PFSK-1 (cell line): ENCODE results near the gene ATP2A1.

ENCODE experiments used
- FOXP2 ChIP-seq: optimal IDR thresholded peaks from 2 replicates; pipeline ENCODE3; 2011; ENCODE audit warnings: borderline replicate concordance, control low read depth, inconsistent platforms; ENCODE audit not compliant: insufficient read depth; ENCODE audit errors: extremely low read length, extremely low read depth
- POLR2AphosphoS5 ChIP-seq: IDR thresholded peaks from 2 replicates; pipeline ENCODE4 v1.6.1; 2012; ENCODE audit warnings: low read depth, mild to moderate bottlenecking, control low read depth, low read length, moderate library complexity
- REST ChIP-seq, 2 experiments: IDR thresholded peaks; 2 replicates each; pipeline versions ENCODE4 v1.6.1 to v1.8.0; 2011 to 2012; ENCODE audit warnings: low read depth in 2 of 2, low read length in 2 of 2, control low read depth in 1 of 2, inconsistent platforms in 1 of 2, mild to moderate bottlenecking in 1 of 2, moderate library complexity in 1 of 2; ENCODE audit not compliant: insufficient read depth in 1 of 2
- SIN3A ChIP-seq: IDR thresholded peaks from 2 replicates; pipeline ENCODE4 v1.6.1; 2012; ENCODE audit warnings: mild to moderate bottlenecking, low read length, moderate library complexity, borderline replicate concordance; ENCODE audit not compliant: insufficient read depth
- TAF1 ChIP-seq: IDR thresholded peaks from 2 replicates; pipeline ENCODE4 v1.6.1; 2012; ENCODE audit warnings: low read length, control low read depth, borderline replicate concordance; ENCODE audit not compliant: insufficient read depth

The ATP2A1 gene

GRCh38 chr16:28880589-28880915 lies 2.3 kb downstream of the ATP2A1 start:
- TF ChIP-seq FOXP2, result no peak
- TF ChIP-seq TAF1, result no peak
- TF ChIP-seq SIN3A, result no peak
- TF ChIP-seq REST (IDR thresholded peaks at IDR 0.05; ENCODE audit: insufficient read depth in 1 of 2, low read depth in 2 of 2, low read length in 2 of 2), result no peak
- no peak for TF ChIP-seq POLR2AphosphoS5

- no peak for TF ChIP-seq SIN3A
- TF ChIP-seq POLR2AphosphoS5, result no peak
- no peak for TF ChIP-seq FOXP2
- TF ChIP-seq TAF1, result no peak
- no peak for TF ChIP-seq REST (IDR thresholded peaks at IDR 0.05; ENCODE audit: insufficient read depth in 1 of 2, low read depth in 2 of 2, low read length in 2 of 2)
These were observed 2.7 kb downstream of the ATP2A1 start for GRCh38 chr16:28880955-28881354.

- TF ChIP-seq TAF1, result no peak
- TF ChIP-seq SIN3A, result no peak
- TF ChIP-seq REST (IDR thresholded peaks at IDR 0.05; ENCODE audit: insufficient read depth in 1 of 2, low read depth in 2 of 2, low read length in 2 of 2), result no peak
- no peak for TF ChIP-seq POLR2AphosphoS5
These were observed 4.4 kb downstream of the ATP2A1 start for GRCh38 chr16:28882551-28883160.

- TF ChIP-seq SIN3A (no peak), TAF1 (no peak), FOXP2 (no peak), REST (IDR thresholded peaks at IDR 0.05; ENCODE audit: insufficient read depth in 1 of 2, low read depth in 2 of 2, low read length in 2 of 2) (no peak), POLR2AphosphoS5 (no peak)
These were observed 5.1 kb downstream of the ATP2A1 start for GRCh38 chr16:28883221-28883996.

GRCh38 chr16:28884045-28884444 lies 5.8 kb downstream of the ATP2A1 start:
- no peak for TF ChIP-seq TAF1
- TF ChIP-seq POLR2AphosphoS5, result no peak
- TF ChIP-seq REST (IDR thresholded peaks at IDR 0.05; ENCODE audit: insufficient read depth in 1 of 2, low read depth in 2 of 2, low read length in 2 of 2), result no peak
- no peak for TF ChIP-seq FOXP2
- TF ChIP-seq SIN3A, result no peak
